HEK293 (cell line): Measurements from ENCODE around the gene SCARB2.

Experiments used
- CTCF ChIA-PET: fragments of 350-600 bp; formaldehyde crosslinking; extraction: SDS; loops from one replicate; lab custom pipeline; 2021; ENCODE audit warnings: antibody characterized with exemption; lab: Yijun Ruan, JAX
- POLR2A ChIA-PET: fragments of 300-600 bp; formaldehyde crosslinking; extraction: SDS; loops from one replicate; lab custom pipeline; 2020; ENCODE audit warnings: antibody characterized with exemption, inconsistent platforms; lab: Yijun Ruan, JAX
- H3K27ac ChIP-seq: fragments of 200-500 bp; sonication (Bioruptor generic); 2 replicates; pipeline ENCODE4 v1.5.1; 2014; ENCODE audit warnings: low read depth, low read length, control low read depth, inconsistent platforms; ENCODE audit errors: extremely low read depth
- H3K36me3 ChIP-seq, 2 experiments: fragments of 200-500 bp in 1 of 2; sonication (Bioruptor generic) in 1 of 2; 1 replicate in 1 of 2; 2 replicates in 1 of 2; pipeline ENCODE4 v1.5.1; 2014 to 2017; ENCODE audit warnings: inconsistent platforms in 2 of 2, low read length in 2 of 2; ENCODE audit not compliant: control insufficient read depth in 2 of 2, insufficient read depth in 1 of 2
- H3K4me1 ChIP-seq: fragments of 200-500 bp; sonication (Bioruptor generic); 2 replicates; pipeline ENCODE4 v1.5.1; 2014; ENCODE audit warnings: mild to moderate bottlenecking, low read length, inconsistent platforms; ENCODE audit not compliant: control insufficient read depth, insufficient read depth
- H3K4me3 ChIP-seq: 2 replicates; pipeline ENCODE4 v1.5.1; 2011; ENCODE audit warnings: low read depth, mild to moderate bottlenecking, control low read depth, low read length, moderate library complexity
- H3K9me3 ChIP-seq: fragments of 200-500 bp; sonication (Bioruptor generic); 2 replicates; pipeline ENCODE4 v1.5.1; 2014; ENCODE audit warnings: low read depth, low read length, inconsistent platforms; ENCODE audit not compliant: control insufficient read depth, insufficient read depth
- MEIS1 ChIP-seq: sonication (generic); formaldehyde crosslinking; IDR thresholded peaks from 2 replicates; pipeline ENCODE4 v1.8.1; 2022; ENCODE audit warnings: missing genetic modification reagents, mild to moderate bottlenecking, borderline replicate concordance
- RBAK ChIP-seq: fragments of 450-650 bp; formaldehyde crosslinking; IDR thresholded peaks from 2 replicates; pipeline ENCODE4 v1.5.1; 2016; ENCODE audit warnings: missing biosample characterization, missing genetic modification characterization
- ZFP37 ChIP-seq: fragments of 450-650 bp; formaldehyde crosslinking; IDR thresholded peaks from 2 replicates; pipeline ENCODE4 v1.5.1; 2016; ENCODE audit warnings: missing biosample characterization, missing genetic modification characterization
- ZNF148 ChIP-seq: fragments of 450-650 bp; formaldehyde crosslinking; IDR thresholded peaks from 2 replicates; pipeline ENCODE4 v1.5.0; 2017; ENCODE audit warnings: missing biosample characterization, missing genetic modification characterization, borderline replicate concordance
- ZNF16 ChIP-seq: fragments of 450-650 bp; formaldehyde crosslinking; IDR thresholded peaks from 2 replicates; pipeline ENCODE4 v1.5.1; 2016; ENCODE audit warnings: low read depth, missing biosample characterization, missing genetic modification characterization
- ZNF214 ChIP-seq: fragments of 450-650 bp; formaldehyde crosslinking; IDR thresholded peaks from 2 replicates; pipeline ENCODE4 v1.5.1; 2017; ENCODE audit warnings: missing biosample characterization, mild to moderate bottlenecking, missing genetic modification characterization, borderline replicate concordance
- ZNF24 ChIP-seq: fragments of 450-650 bp; formaldehyde crosslinking; IDR thresholded peaks from 2 replicates; pipeline ENCODE4 v1.5.1; 2016; ENCODE audit warnings: missing biosample characterization, missing genetic modification characterization
- ZNF266 ChIP-seq: fragments of 450-650 bp; formaldehyde crosslinking; IDR thresholded peaks from 2 replicates; pipeline ENCODE4 v1.5.1; 2016; ENCODE audit warnings: missing biosample characterization, missing genetic modification characterization, low read depth
- ZNF311 ChIP-seq: fragments of 450-650 bp; formaldehyde crosslinking; IDR thresholded peaks from 2 replicates; pipeline ENCODE4 v1.5.1; 2017; ENCODE audit warnings: missing biosample characterization, missing genetic modification characterization, borderline replicate concordance
- ZNF391 ChIP-seq: fragments of 450-650 bp; formaldehyde crosslinking; IDR thresholded peaks from 2 replicates; pipeline ENCODE4 v1.5.1; 2016; ENCODE audit warnings: low read depth, missing biosample characterization, missing genetic modification characterization, borderline replicate concordance
- ZNF398 ChIP-seq: fragments of 450-650 bp; formaldehyde crosslinking; IDR thresholded peaks from 2 replicates; pipeline ENCODE4 v1.5.1; 2017; ENCODE audit warnings: missing biosample characterization, missing genetic modification characterization
- ZNF548 ChIP-seq: fragments of 450-650 bp; formaldehyde crosslinking; IDR thresholded peaks from 2 replicates; pipeline ENCODE4 v1.5.1; 2016; ENCODE audit warnings: missing biosample characterization, missing genetic modification characterization
- ZNF555 ChIP-seq: fragments of 450-650 bp; formaldehyde crosslinking; conservative IDR thresholded peaks from 2 replicates; pipeline ENCODE4 v1.5.1; 2017; ENCODE audit warnings: missing biosample characterization, mild to moderate bottlenecking, missing genetic modification characterization, inconsistent platforms
- ZNF677 ChIP-seq: fragments of 450-650 bp; IDR thresholded peaks from 2 replicates; pipeline ENCODE4 v1.5.0; 2018; ENCODE audit warnings: missing biosample characterization, mild to moderate bottlenecking, missing genetic modification characterization, moderate library complexity
- ZSCAN23 ChIP-seq: fragments of 450-650 bp; formaldehyde crosslinking; IDR thresholded peaks from 2 replicates; pipeline ENCODE4 v1.5.1; 2016; ENCODE audit warnings: missing biosample characterization, missing genetic modification characterization
- TF ChIP-seq, protein P1 (sequence below): fragments of 450-650 bp; formaldehyde crosslinking; IDR thresholded peaks from 2 replicates; pipeline ENCODE4 v1.5.1; 2016; ENCODE audit warnings: missing biosample characterization, missing genetic modification characterization, borderline replicate concordance
- TF ChIP-seq, protein P2 (sequence below): fragments of 450-650 bp; formaldehyde crosslinking; IDR thresholded peaks from 2 replicates; pipeline ENCODE4 v1.5.1; 2016; ENCODE audit warnings: missing biosample characterization, missing genetic modification characterization

Gene SCARB2

DNA sequence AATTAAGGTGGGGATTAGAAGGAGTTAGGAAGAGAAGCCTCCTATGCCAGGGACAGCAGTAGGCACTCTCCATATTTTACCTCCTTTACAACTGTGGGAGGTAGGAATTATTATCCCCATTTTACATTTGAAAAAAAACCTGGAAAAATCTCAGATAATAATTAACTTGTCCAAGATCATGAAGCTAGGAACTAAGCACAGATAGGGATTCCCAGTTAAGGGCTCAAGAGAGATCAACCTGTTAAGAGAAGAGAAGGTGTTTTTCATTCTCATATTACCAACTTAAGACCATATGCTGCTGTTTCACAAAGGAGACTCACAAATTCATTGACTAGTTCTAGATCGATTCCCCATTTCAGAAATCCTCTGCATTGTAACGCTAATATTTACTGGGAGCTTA, 21.8 kb upstream of the SCARB2 start:
- Histone ChIP-seq H3K4me1 (no peaks in the 10 kb centered on the region), H3K36me3 (no peaks in the 10 kb centered on the region), H3K27ac (no peak overlapping the region), H3K4me3 (no peak overlapping the region), H3K9me3 (no peaks in the 10 kb centered on the region)
- ChIA-PET POLR2A (no interaction called here), CTCF (interaction anchor here (0.6 to 0.8 kb wide), 2 partner anchors 72 to 277 kb away, joined by 3 to 4 read pairs; no protein-coding TSS in a partner anchor)
- TF ChIP-seq ZNF214 (tag by site-specific recombination) = no peak
- TF ChIP-seq MEIS1 (CRISPR knock-in tag) = no peak
- TF ChIP-seq, protein P1, sequence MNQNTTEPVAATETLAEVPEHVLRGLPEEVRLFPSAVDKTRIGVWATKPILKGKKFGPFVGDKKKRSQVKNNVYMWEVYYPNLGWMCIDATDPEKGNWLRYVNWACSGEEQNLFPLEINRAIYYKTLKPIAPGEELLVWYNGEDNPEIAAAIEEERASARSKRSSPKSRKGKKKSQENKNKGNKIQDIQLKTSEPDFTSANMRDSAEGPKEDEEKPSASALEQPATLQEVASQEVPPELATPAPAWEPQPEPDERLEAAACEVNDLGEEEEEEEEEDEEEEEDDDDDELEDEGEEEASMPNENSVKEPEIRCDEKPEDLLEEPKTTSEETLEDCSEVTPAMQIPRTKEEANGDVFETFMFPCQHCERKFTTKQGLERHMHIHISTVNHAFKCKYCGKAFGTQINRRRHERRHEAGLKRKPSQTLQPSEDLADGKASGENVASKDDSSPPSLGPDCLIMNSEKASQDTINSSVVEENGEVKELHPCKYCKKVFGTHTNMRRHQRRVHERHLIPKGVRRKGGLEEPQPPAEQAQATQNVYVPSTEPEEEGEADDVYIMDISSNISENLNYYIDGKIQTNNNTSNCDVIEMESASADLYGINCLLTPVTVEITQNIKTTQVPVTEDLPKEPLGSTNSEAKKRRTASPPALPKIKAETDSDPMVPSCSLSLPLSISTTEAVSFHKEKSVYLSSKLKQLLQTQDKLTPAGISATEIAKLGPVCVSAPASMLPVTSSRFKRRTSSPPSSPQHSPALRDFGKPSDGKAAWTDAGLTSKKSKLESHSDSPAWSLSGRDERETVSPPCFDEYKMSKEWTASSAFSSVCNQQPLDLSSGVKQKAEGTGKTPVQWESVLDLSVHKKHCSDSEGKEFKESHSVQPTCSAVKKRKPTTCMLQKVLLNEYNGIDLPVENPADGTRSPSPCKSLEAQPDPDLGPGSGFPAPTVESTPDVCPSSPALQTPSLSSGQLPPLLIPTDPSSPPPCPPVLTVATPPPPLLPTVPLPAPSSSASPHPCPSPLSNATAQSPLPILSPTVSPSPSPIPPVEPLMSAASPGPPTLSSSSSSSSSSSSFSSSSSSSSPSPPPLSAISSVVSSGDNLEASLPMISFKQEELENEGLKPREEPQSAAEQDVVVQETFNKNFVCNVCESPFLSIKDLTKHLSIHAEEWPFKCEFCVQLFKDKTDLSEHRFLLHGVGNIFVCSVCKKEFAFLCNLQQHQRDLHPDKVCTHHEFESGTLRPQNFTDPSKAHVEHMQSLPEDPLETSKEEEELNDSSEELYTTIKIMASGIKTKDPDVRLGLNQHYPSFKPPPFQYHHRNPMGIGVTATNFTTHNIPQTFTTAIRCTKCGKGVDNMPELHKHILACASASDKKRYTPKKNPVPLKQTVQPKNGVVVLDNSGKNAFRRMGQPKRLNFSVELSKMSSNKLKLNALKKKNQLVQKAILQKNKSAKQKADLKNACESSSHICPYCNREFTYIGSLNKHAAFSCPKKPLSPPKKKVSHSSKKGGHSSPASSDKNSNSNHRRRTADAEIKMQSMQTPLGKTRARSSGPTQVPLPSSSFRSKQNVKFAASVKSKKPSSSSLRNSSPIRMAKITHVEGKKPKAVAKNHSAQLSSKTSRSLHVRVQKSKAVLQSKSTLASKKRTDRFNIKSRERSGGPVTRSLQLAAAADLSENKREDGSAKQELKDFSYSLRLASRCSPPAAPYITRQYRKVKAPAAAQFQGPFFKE = no peak
- no peak for TF ChIP-seq ZNF148 (tag by site-specific recombination)
- TF ChIP-seq, protein P2, sequence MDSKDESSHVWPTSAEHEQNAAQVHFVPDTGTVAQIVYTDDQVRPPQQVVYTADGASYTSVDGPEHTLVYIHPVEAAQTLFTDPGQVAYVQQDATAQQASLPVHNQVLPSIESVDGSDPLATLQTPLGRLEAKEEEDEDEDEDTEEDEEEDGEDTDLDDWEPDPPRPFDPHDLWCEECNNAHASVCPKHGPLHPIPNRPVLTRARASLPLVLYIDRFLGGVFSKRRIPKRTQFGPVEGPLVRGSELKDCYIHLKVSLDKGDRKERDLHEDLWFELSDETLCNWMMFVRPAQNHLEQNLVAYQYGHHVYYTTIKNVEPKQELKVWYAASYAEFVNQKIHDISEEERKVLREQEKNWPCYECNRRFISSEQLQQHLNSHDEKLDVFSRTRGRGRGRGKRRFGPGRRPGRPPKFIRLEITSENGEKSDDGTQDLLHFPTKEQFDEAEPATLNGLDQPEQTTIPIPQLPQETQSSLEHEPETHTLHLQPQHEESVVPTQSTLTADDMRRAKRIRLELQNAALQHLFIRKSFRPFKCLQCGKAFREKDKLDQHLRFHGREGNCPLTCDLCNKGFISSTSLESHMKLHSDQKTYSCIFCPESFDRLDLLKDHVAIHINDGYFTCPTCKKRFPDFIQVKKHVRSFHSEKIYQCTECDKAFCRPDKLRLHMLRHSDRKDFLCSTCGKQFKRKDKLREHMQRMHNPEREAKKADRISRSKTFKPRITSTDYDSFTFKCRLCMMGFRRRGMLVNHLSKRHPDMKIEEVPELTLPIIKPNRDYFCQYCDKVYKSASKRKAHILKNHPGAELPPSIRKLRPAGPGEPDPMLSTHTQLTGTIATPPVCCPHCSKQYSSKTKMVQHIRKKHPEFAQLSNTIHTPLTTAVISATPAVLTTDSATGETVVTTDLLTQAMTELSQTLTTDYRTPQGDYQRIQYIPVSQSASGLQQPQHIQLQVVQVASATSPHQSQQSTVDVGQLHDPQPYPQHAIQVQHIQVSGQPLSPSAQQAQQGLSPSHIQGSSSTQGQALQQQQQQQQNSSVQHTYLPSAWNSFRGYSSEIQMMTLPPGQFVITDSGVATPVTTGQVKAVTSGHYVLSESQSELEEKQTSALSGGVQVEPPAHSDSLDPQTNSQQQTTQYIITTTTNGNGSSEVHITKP (tag by site-specific recombination) = no peak
- TF ChIP-seq ZNF677 = no peak
- TF ChIP-seq ZNF16 (tag by site-specific recombination) = no peak
- no peak for TF ChIP-seq RBAK
- no peak for TF ChIP-seq ZNF548 (tag by site-specific recombination)
- no peak for TF ChIP-seq ZNF266 (tag by site-specific recombination)
- no peak for TF ChIP-seq ZNF24 (tag by site-specific recombination)
- TF ChIP-seq ZNF391 (tag by site-specific recombination) = no peak
- TF ChIP-seq ZNF555 (tag by site-specific recombination) = no peak
- no peak for TF ChIP-seq ZNF311 (tag by site-specific recombination)
- no peak for TF ChIP-seq ZNF398 (tag by site-specific recombination)
- no peak for TF ChIP-seq ZSCAN23 (tag by site-specific recombination)
- TF ChIP-seq ZFP37 (tag by site-specific recombination) = no peak
